NCI-H748 treated with DMSO at 0.1 percent for 48 hours (cell line): Measurements from ENCODE around the gene DSCAM.

Experiments
- DNase-seq: peaks from one replicate; lab custom pipeline; 2025; lab: John Stamatoyannopoulos, UW

Gene DSCAM

GRCh38 chr21:39980241-39980820 lies 866.6 kb downstream of the DSCAM start:
- DNase-seq, result no peak

- no peak for DNase-seq
These were observed 867.6 kb downstream of the DSCAM start for GRCh38 chr21:39979321-39979720.

DNA sequence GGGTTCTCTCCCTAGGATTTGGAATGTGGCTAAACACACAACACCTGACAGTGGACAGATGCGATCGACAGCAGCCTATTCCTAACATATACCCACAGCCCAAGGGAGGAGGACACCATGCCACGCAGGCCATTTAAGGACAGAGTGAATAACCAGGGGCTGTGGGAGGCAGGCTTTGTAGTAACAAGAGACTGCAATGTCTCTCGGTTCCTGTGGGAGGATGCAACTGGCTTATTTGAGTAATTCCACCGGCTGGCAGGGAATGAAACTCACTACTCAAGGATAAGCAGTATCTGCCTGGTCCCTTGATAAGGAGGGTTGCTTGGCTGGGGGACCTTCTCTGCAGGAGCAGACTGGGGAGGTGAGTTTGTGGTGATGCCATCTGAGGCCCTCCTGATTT lies 870.2 kb downstream of the DSCAM start:
- no peak for DNase-seq

DNA sequence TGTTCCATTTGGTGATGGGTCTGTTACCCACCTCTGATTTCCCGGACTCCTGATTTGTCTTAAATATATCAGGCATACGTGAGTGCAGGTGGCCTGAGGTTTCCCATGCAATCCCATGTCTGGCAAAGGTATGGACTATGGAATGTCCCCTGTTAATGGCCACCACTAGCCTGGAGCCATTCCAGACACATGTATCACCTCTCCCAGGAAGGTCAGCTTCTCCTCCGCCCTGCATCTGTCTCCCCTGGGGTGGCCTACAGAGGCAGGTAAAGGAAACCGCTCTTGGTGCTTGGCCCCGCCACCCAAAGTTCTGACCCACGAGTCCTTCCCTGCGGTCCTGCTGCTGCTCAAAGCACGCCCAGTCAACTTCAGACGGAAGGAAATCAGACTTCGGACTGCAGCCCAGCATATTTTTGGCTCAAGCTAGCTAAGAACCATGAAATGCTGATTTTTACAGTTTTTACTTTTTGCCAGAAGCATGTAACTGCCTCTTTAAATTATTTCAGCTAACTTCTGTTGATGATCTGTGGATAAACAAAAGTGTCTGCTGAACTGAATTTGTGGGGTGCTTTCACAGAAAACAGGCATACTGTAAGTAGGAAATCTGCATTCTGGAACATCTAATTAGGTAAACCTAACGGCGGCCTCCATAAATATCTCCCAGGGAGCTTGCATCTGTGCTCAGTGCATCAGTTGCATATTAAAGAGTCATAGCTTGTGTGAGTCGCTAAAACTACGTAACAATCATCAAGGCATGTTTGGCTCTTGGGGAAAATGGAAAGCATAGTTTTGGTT lies 873.8 kb downstream of the DSCAM start:
- no peak for DNase-seq

DNA sequence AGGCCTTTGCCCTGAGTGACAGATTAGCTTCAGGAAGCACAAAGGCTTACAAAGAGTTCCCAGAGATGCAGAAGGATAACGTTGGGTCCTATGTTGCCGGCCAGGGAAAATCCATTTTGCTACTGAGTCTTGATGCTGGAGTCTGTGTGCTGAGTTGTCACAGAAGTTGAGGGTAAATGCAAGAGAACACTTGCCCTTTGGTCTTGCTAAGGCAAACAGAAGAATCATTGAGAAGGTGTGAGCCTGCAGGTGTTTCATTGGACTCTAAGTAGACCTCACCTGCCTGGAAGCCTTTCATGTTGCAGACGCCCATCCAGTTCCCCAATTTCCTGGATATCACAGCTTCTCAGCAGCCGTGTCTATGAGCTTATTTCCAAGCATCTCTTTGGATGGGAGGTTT lies 874.5 kb downstream of the DSCAM start:
- no peak for DNase-seq

DNA sequence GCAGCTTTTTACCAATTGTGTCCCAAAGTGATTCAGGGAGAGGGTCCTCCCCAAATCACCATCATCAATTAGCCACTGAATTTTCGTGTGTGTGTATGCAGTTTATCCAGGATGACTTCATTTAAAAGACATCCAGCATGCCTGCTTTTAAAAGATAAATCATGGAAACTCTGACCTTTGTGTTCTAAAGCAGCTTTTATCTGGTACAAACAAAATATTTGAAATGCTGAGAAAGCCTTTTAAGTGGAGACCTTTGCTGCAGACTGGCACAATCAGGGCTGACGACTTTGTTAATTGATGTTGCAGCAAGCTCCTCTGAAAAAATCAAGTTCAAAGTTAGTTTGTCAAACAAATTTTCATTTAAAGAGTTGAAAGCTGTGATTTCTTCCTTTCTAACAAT lies 875.0 kb downstream of the DSCAM start:
- no peak for DNase-seq

DNA sequence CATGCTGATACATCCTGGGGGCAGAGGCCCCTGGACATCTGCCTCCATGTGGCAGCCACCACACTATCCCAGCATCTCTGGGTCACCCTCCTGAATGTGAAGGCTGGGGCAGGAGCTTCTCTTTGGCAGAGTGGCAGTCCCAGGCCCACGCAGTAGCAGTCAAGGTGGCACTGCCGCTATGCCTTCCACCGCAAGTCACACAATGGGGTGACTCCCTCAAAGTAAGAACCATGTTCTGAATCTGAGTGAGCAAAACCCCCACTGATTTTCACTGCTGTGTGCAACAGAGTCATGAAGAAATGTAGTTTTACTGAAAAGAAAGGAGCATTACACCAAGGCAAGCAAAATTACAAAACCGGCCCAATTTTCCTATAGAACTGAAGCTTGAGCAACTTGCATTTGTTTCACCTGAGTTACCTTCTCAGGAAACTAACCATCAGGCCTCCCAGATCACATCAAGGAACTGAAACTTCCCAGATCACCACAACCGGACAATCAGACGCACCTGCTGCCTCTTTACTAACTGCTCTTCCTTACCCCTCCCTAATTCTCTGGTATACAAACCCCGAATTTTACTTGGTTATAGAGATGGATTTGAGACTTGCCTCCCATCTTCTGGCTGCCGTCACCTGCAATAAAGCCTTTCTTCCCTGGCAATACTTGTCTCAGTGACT lies 877.1 kb downstream of the DSCAM start:
- no peak for DNase-seq

- no peak for DNase-seq
These were observed 878.9 kb downstream of the DSCAM start for GRCh38 chr21:39968010-39968409.

DNA sequence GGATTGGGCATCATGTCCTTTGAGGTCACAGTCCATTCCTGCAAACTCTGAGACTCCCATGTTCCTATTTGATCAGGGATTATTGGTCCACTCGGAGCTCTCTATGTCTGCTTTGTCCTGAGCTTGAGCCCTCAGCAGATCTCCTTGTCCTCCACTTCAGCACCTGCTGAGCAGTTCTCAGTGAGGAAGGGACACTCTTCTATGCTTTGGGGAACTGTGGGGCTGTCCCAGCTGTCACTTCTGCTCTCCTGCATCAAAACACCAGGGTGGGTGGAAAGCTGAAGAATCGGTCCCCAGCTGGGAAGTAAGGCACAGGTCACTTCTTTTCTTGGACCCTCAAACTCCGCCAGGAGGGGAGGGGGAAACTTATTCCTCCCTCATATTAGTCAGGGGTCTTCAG lies 880.2 kb downstream of the DSCAM start:
- DNase-seq, result no peak

DNA sequence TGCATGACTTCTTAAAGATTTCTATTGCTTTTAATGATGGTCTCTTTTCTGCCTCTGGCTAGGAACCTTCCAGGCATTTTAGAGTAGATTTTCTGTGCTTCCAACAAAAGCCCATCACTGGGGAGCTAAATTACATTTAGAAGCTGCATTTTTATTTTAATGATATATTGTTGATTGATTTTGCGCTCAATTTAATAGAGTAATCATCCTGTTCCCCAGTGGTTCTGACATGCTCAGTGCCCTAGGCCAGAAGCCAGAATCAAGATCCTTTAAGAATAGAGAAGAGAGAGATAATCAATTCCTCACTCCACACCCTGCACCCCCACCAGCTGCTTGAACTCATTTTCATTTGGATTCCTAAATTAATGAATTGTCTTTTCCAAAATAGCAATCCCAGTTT lies 881.9 kb downstream of the DSCAM start:
- no peak for DNase-seq

- no peak for DNase-seq
These were observed 885.7 kb downstream of the DSCAM start for GRCh38 chr21:39961251-39961650.
